Coronary artery (tissue), 2 donors: ENCODE measurements around the gene CLTA.
"Not testable (repeated sequence)": the region's sequence is repeated elsewhere in the genome, so short reads cannot be mapped to it uniquely, and the experiment has no call there.

Experiments used
- DNase-seq: peaks from one replicate; pipeline ENCODE4 v3.0.0-alpha.2; 2017; ENCODE audit warnings: low spot score
- H3K27ac ChIP-seq, 2 donors: fragments of 200-600 bp; sonication (generic); one replicate each; pipeline ENCODE4 v1.5.1; 2016 to 2019
- H3K4me3 ChIP-seq: fragments of 200-600 bp; sonication (generic); 2 replicates; pipeline ENCODE4 v1.5.1; 2016; ENCODE audit warnings: mild to moderate bottlenecking, moderate library complexity
- CTCF ChIP-seq: fragments of 200-600 bp; sonication (generic); IDR thresholded peaks from one replicate; pipeline ENCODE4 v1.5.1; 2019; ENCODE audit warnings: antibody characterized with exemption

Gene CLTA

DNA sequence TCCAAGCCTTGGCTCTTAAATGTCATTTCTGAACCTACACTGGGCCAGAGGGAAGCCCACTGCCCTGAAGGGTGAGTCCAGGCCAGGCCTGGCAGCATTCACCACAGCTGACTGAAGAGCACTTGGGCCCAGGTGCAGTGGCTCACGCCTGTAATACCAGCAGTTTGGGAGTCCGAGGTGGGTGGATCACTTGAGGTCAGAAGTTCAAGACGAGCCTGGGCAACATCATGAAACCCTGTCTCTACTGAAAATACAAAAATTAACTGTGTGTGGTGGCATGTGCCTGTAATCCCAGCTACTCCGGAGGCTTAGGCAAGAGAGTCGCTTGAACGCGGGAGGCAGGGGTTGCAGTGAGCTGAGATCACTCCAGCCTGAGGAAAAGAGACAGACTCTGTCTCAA is 16.4 kb upstream of the CLTA start:
- DNase-seq: no peak
- no peak overlapping the region for H3K27ac ChIP-seq
- no peak for TF ChIP-seq CTCF
- H3K4me3 ChIP-seq: no peak overlapping the region

DNA sequence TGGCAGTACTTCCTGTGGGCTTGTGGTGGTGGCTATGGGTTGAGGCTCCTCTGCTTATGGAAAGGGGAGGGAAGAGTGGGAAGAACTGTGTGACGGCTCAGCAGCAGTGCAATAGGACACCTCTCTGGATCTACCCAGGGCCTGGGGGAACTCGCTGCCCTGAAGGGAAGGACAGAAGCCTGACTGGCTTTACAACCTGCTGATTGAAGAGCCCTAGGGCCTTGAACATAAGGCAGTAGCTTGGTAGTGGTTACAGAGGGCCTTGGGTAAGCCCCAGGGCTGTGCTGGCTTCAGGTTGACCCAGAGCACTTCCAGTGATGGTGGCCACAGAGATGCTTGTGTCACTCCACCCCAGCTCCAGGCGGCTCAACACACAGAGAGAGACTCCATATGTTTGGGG is 16.0 kb upstream of the CLTA start:
- no peak for DNase-seq
- no peak overlapping the region for H3K4me3 ChIP-seq
- no peak overlapping the region for H3K27ac ChIP-seq
- no peak for TF ChIP-seq CTCF

DNA sequence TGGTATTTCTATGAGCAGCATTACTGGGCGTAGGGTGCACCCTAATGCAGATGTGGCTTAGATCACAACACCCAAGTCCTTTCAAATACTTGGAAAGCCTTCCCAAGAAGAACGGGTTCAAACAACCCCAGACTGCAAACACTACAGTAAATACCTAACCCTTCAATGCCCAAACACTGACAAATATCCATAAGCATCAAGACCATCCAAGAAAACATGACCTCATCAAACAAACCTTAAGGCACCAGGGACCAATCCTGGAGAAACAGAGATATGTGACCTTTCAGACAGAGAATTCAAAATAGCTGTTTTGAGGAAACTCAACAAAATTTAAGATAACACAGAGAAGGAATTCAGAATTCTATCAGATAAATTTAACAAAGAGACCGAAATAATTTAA is 15.5 kb upstream of the CLTA start:
- H3K4me3 ChIP-seq, DNase-seq, H3K27ac ChIP-seq: not testable (repeated sequence)

- not testable (repeated sequence) for DNase-seq, H3K4me3 ChIP-seq, H3K27ac ChIP-seq
Measured at GRCh38 chr9:36176496-36176895, 14.2 kb upstream of the CLTA start.

DNA sequence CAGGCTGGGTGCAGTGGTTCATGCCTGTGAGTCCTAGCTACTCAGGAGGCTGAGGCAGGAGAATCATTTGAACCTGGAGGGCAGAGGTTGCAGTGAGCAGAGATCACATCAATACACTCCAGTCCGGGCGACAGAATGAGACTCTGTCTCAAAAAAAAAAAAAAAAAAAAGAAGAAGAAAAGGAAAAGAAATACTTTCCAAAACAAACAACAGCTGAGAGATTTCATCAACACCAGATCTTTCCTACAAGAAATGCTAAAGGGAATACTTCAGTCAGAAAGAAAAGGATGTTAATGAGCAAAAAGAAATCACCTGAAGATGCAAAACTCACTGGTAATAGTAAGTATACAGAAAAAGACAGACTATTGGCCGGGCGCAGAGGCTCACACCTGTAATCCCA is 13.2 kb upstream of the CLTA start:
- no peak overlapping the region for H3K27ac ChIP-seq
- no peak overlapping the region for H3K4me3 ChIP-seq
- no peak for TF ChIP-seq CTCF
- DNase-seq: no peak

- not testable (repeated sequence) for DNase-seq, H3K4me3 ChIP-seq, H3K27ac ChIP-seq
Measured at GRCh38 chr9:36180243-36180642, 10.5 kb upstream of the CLTA start.

GRCh38 chr9:36187414-36187813 is 3.3 kb upstream of the CLTA start:
- no peak for TF ChIP-seq CTCF
- no peak overlapping the region for H3K27ac ChIP-seq
- DNase-seq: no peak
- H3K4me3 ChIP-seq: no peak overlapping the region

GRCh38 chr9:36188212-36188611 is 2.5 kb upstream of the CLTA start:
- Histone ChIP-seq H3K4me3 (no peak overlapping the region), H3K27ac (no peak overlapping the region)
- no peak for DNase-seq
- no peak for TF ChIP-seq CTCF

- Histone ChIP-seq H3K4me3 (peak overlapping the region; percentile 93), H3K27ac (peak overlapping the region; percentile 79 to 91)
- no peak for DNase-seq
- TF ChIP-seq CTCF: no peak
Measured at GRCh38 chr9:36189976-36190375, 745 bp upstream of the CLTA start.
